Measurements from ENCODE around the gene LRRC71. TPM values are rescaled to one million over a fixed set of nuclear protein-coding genes. Genes with fewer than 3 reads are reported as not detected.

Gene LRRC71
- total RNA-seq, 4 donors from 2014 or later: 0.40 TPM; not detected in 3

DNA sequence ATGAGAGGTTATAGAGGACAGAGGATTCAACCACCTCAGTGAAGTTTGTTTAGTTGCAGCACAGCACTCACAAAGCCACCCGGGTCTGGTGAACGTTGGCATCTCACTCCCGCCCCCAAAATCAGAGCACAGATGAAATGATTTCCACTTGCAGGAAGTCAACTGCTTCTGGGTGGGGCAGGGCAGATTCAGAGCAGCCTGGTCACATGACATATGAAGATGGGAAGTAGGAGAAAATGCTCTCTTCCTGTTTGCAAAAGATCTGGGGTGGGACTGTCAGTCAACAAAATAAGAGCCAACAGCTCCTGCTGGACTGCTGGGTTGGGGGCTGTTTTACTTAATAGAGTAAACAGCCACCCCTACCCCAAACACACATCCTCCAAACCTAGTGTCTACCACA lies 43.2 kb downstream of the LRRC71 start:
- no peak for ATAC-seq
- H3K4me3 ChIP-seq: no peak overlapping the region
- TF ChIP-seq POLR2A (IDR thresholded peaks at IDR 0.05) (no peak), EP300 (IDR thresholded peaks at IDR 0.05) (no peak), POLR2AphosphoS5 (IDR thresholded peaks at IDR 0.05) (no peak)
- TF ChIP-seq, protein P1, sequence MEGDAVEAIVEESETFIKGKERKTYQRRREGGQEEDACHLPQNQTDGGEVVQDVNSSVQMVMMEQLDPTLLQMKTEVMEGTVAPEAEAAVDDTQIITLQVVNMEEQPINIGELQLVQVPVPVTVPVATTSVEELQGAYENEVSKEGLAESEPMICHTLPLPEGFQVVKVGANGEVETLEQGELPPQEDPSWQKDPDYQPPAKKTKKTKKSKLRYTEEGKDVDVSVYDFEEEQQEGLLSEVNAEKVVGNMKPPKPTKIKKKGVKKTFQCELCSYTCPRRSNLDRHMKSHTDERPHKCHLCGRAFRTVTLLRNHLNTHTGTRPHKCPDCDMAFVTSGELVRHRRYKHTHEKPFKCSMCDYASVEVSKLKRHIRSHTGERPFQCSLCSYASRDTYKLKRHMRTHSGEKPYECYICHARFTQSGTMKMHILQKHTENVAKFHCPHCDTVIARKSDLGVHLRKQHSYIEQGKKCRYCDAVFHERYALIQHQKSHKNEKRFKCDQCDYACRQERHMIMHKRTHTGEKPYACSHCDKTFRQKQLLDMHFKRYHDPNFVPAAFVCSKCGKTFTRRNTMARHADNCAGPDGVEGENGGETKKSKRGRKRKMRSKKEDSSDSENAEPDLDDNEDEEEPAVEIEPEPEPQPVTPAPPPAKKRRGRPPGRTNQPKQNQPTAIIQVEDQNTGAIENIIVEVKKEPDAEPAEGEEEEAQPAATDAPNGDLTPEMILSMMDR (IDR thresholded peaks at IDR 0.05): no peak
- no peaks in the 10 kb centered on the region for H3K9me3 ChIP-seq
- H3K27me3 ChIP-seq: no peaks in the 10 kb centered on the region
- H3K36me3 ChIP-seq: peaks cover 0 to 100% of the 10 kb centered on the region in 2 donors
- WGBS, 2 donors (ENCODE audit: low coverage in 1 of 2): 42% methylated on average over 2 of the region's 3 CpGs; no CpG with 5 or more reads in 1 of the 2 donors
- H3K4me1 ChIP-seq: no peaks in the 10 kb centered on the region
- no peak overlapping the region for H3K27ac ChIP-seq

DNA sequence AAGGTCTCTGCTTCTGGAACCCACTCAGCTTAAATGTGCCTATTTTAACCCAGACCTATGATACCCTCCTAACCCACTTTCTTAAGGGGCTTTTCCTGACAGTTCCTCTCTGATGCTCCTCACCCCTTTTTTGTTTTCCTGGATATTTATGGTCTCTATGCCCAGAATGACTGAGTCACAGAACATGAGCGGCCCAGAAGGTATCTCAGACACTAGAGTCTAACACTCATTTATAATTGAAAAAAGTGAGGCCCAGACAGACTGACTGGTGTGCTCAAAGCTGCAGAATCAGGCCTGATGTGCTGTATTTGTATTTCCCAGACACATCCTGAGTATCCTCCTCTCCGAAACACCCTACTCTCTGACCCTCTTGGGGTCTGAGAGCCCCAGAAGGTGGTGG lies 44.0 kb downstream of the LRRC71 start:
- TF ChIP-seq POLR2A (IDR thresholded peaks at IDR 0.05): no peak
- no peak for TF ChIP-seq POLR2AphosphoS5 (IDR thresholded peaks at IDR 0.05)
- TF ChIP-seq, protein P1 (IDR thresholded peaks at IDR 0.05): no peak
- TF ChIP-seq EP300 (IDR thresholded peaks at IDR 0.05): no peak
- no peaks in the 10 kb centered on the region for H3K4me1 ChIP-seq
- peaks cover 0 to 100% of the 10 kb centered on the region in 2 donors for H3K36me3 ChIP-seq
- no peak overlapping the region for H3K4me3 ChIP-seq
- no peaks in the 10 kb centered on the region for H3K9me3 ChIP-seq
- WGBS, 2 donors (ENCODE audit: low coverage in 1 of 2): 75 to 100% methylated on average over 1 to 2 of the region's 2 CpGs
- H3K27me3 ChIP-seq: no peaks in the 10 kb centered on the region
- no peak overlapping the region for H3K27ac ChIP-seq
- ATAC-seq: no peak

DNA sequence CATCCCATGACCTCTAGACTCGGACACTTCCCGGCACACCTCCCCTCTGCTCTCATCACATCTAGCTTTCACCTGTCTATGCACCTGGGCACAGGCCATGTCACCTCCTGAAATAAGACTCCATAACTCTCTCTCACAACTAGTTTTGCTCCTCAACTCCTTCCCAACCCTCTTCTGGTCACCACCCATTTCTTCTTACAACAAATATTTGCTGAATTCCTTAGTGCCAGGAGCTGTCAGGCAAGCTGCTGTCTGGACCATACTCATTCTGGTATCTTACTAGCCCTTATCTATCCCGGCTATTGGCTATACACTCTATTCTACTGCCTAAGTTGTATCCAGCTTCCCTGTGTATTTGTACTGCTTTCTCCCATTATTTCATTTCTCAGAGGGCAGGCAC lies 49.1 kb downstream of the LRRC71 start:
- Histone ChIP-seq H3K4me3 (no peak overlapping the region), H3K27ac (no peak overlapping the region), H3K9me3 (no peaks in the 10 kb centered on the region), H3K4me1 (no peaks in the 10 kb centered on the region), H3K36me3 (peaks cover 0 to 99% of the 10 kb centered on the region in 2 donors), H3K27me3 (no peaks in the 10 kb centered on the region)
- TF ChIP-seq POLR2AphosphoS5 (IDR thresholded peaks at IDR 0.05): no peak
- TF ChIP-seq EP300 (IDR thresholded peaks at IDR 0.05): no peak
- TF ChIP-seq, protein P1 (IDR thresholded peaks at IDR 0.05): no peak
- no peak for ATAC-seq
- 96 to 100% methylated on average over 2 to 3 of the region's 3 CpGs for WGBS, 2 donors (ENCODE audit: low coverage in 1 of 2)

DNA sequence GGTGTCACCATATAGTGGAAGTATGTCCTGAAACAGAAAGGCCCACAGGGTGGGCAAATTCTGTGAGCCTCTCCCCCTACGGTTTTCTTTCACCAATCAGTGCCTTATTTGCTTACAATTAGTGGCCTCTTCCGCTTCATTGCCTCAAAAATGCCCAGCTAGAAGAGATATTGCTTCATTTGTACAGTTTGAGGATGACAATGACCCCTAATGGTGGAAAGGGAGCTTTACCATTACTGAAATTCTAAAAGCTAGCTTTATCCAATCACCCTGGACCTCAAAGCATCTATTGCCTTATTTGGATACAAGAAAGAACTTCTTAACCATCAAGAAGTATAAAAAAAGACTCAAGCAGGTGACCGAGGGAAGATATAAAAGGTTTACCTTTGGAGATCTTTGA lies 49.6 kb downstream of the LRRC71 start:
- Histone ChIP-seq H3K36me3 (peaks cover under 1 to 99% of the 10 kb centered on the region in 2 donors), H3K4me3 (no peak overlapping the region), H3K27ac (no peak overlapping the region), H3K9me3 (no peaks in the 10 kb centered on the region), H3K27me3 (no peaks in the 10 kb centered on the region), H3K4me1 (no peaks in the 10 kb centered on the region)
- ATAC-seq: no peak
- TF ChIP-seq EP300 (IDR thresholded peaks at IDR 0.05) (no peak), POLR2AphosphoS5 (IDR thresholded peaks at IDR 0.05) (no peak), POLR2A (IDR thresholded peaks at IDR 0.05) (no peak)
- TF ChIP-seq, protein P1 (IDR thresholded peaks at IDR 0.05): no peak
- 80 to 84% methylated on average over 3 of the region's 3 CpGs for WGBS, 2 donors (ENCODE audit: low coverage in 1 of 2)

DNA sequence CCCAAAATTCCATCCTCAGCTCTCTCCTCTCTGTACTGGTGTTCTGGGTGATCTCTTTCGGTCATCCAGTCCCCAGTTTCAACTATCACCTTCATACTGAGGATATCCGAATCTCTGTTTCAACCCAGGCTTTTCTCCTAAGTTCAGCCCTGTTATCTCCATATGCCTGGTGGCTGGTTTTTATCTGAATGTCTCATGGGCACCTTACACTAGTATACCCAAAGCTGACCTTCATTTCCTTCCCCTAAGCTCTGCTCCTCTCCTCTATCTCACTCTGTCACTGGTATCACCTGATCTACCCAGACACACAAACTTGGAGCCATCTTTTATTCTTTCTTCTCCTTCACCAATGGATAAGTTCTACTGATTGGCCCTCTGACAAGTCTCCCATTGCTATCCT lies 53.0 kb downstream of the LRRC71 start:
- no peaks in the 10 kb centered on the region for H3K4me1 ChIP-seq
- H3K4me3 ChIP-seq: no peak overlapping the region
- peaks cover 2 to 99% of the 10 kb centered on the region in 2 donors for H3K36me3 ChIP-seq
- H3K9me3 ChIP-seq: no peaks in the 10 kb centered on the region
- no peaks in the 10 kb centered on the region for H3K27me3 ChIP-seq
- TF ChIP-seq, protein P1 (IDR thresholded peaks at IDR 0.05): no peak
- TF ChIP-seq POLR2A (IDR thresholded peaks at IDR 0.05) (no peak), POLR2AphosphoS5 (IDR thresholded peaks at IDR 0.05) (no peak), EP300 (IDR thresholded peaks at IDR 0.05) (no peak)
- ATAC-seq: no peak
- 92 to 100% methylated on average over 2 of the region's 2 CpGs for WGBS, 2 donors (ENCODE audit: low coverage in 1 of 2)
- H3K27ac ChIP-seq: no peak overlapping the region
